Neural progenitor cell (in vitro differentiated cells): ENCODE results near the gene TASP1. TPM values are rescaled to one million over a fixed set of nuclear protein-coding genes. Genes with fewer than 3 reads are reported as not detected.

Source experiments
- DNase-seq: peaks from one replicate; pipeline ENCODE4 v3.0.0-alpha.2; 2016; ENCODE audit warnings: low spot score
- H2AFZ ChIP-seq: fragments of 200-600 bp; sonication (generic); replicated peaks from 2 replicates; pipeline ENCODE4 v1.6.1; 2016; ENCODE audit warnings: antibody characterized with exemption
- H3F3A ChIP-seq: fragments of 200-600 bp; sonication (generic); 2 replicates; pipeline ENCODE4 v1.6.1; 2016; ENCODE audit warnings: antibody characterized with exemption, low read depth
- H3K27ac ChIP-seq: fragments of 200-600 bp; sonication (generic); 2 replicates; pipeline ENCODE4 v1.5.1; 2016; ENCODE audit warnings: mild to moderate bottlenecking
- H3K27me3 ChIP-seq: fragments of 200-600 bp; sonication (generic); 2 replicates; pipeline ENCODE4 v1.6.1; 2016; ENCODE audit warnings: mild to moderate bottlenecking, moderate library complexity
- H3K36me3 ChIP-seq: fragments of 200-600 bp; sonication (generic); 2 replicates; pipeline ENCODE4 v1.5.1; 2016
- H3K4me1 ChIP-seq: fragments of 200-600 bp; sonication (generic); 2 replicates; pipeline ENCODE4 v1.6.1; 2016; ENCODE audit warnings: mixed run types
- H3K4me2 ChIP-seq: fragments of 200-600 bp; sonication (generic); 2 replicates; pipeline ENCODE4 v1.6.1; 2016
- H3K4me3 ChIP-seq: fragments of 200-600 bp; sonication (generic); 2 replicates; pipeline ENCODE4 v1.5.1; 2016
- H3K79me2 ChIP-seq: fragments of 200-600 bp; sonication (generic); 2 replicates; pipeline ENCODE4 v1.6.1; 2016; ENCODE audit warnings: low read depth
- H3K9ac ChIP-seq: fragments of 200-600 bp; sonication (generic); 2 replicates; pipeline ENCODE4 v1.6.1; 2016
- H3K9me3 ChIP-seq: fragments of 200-600 bp; sonication (generic); 2 replicates; pipeline ENCODE4 v1.5.1; 2016; ENCODE audit warnings: low read depth
- H4K20me1 ChIP-seq: fragments of 200-600 bp; sonication (generic); 2 replicates; pipeline ENCODE4 v1.6.1; 2016; ENCODE audit warnings: low read depth
- H3K27ac Mint-ChIP-seq: 3 replicates; pipeline ENCODE4 v1.8.0; 2021; ENCODE audit warnings: mixed read lengths
- H3K27me3 Mint-ChIP-seq: 2 replicates; pipeline ENCODE4 v1.8.0; 2022; ENCODE audit warnings: low read depth, mild to moderate bottlenecking, inconsistent platforms, moderate library complexity, mixed read lengths; ENCODE audit not compliant: insufficient read depth
- H3K36me3 Mint-ChIP-seq: 3 replicates; pipeline ENCODE4 v1.8.0; 2021; ENCODE audit warnings: mixed read lengths
- H3K4me1 Mint-ChIP-seq: 3 replicates; pipeline ENCODE4 v1.8.0; 2021; ENCODE audit warnings: mixed read lengths
- H3K4me3 Mint-ChIP-seq: 3 replicates; pipeline ENCODE4 v1.8.0; 2021; ENCODE audit warnings: mild to moderate bottlenecking, moderate library complexity, mixed read lengths
- H3K9me3 Mint-ChIP-seq: 3 replicates; pipeline ENCODE4 v1.8.0; 2020; ENCODE audit warnings: mixed read lengths
- EZH2 ChIP-seq: fragments of 200-600 bp; sonication (generic); IDR thresholded peaks from 2 replicates; pipeline ENCODE4 v1.6.1; 2017; ENCODE audit warnings: antibody characterized with exemption, mild to moderate bottlenecking, moderate library complexity
- EZH2phosphoT487 ChIP-seq: fragments of 200-600 bp; sonication (generic); IDR thresholded peaks from 2 replicates; pipeline ENCODE4 v1.6.1; 2017; ENCODE audit warnings: antibody characterized with exemption
- total RNA-seq: library from RNA; depleted of rRNA; stranded (reverse); fragments of >200 nt; gene quantifications from 2 replicates; pipeline ENCODE4 v1.2.3, GENCODE V29; 2015; ENCODE audit warnings: low replicate concordance
- TF ChIP-seq, protein P1 (sequence below): fragments of 200-600 bp; sonication (generic); IDR thresholded peaks from 2 replicates; pipeline ENCODE4 v1.5.1; 2017; ENCODE audit warnings: antibody characterized with exemption, mild to moderate bottlenecking

TASP1 gene
- total RNA-seq, 1 donor from 2014 or later: 9.6 TPM

DNA sequence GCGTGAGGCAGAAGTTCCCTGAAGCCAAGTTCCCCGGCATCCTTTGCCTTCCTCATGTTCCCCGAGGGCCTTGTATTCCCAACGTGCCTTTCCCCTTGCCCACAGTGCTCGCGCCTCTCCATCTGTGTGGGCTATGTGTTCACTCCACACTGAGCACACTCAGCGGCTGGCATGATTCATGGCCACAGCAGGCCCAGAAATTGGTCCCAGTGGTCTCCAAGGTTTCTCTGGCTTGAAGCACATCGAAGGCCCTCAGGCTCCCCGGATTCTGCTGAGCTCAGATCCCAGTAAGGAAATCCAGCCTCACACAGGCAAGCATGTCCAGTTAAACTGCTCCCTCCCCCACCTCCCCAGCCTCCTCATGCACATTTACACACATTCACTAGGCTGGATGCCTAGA is 294.1 kb downstream of the TASP1 start:
- Histone ChIP-seq H3K36me3 (no peaks in the 10 kb centered on the region), H3K79me2 (no peaks in the 10 kb centered on the region), H3K9ac (no peak overlapping the region), H3K9me3 (no peaks in the 10 kb centered on the region), H4K20me1 (no peaks in the 10 kb centered on the region), H3K4me3 (no peak overlapping the region), H3F3A (no peaks in the 10 kb centered on the region), H3K27ac (no peak overlapping the region), H3K4me1 (no peaks in the 10 kb centered on the region), H3K4me2 (no peak overlapping the region), H2AFZ (no peak overlapping the region), H3K27me3 (no peaks in the 10 kb centered on the region)
- no peaks in the 10 kb centered on the region for H3K4me1 Mint-ChIP-seq
- H3K4me3 Mint-ChIP-seq: no peak overlapping the region
- TF ChIP-seq, protein P1, sequence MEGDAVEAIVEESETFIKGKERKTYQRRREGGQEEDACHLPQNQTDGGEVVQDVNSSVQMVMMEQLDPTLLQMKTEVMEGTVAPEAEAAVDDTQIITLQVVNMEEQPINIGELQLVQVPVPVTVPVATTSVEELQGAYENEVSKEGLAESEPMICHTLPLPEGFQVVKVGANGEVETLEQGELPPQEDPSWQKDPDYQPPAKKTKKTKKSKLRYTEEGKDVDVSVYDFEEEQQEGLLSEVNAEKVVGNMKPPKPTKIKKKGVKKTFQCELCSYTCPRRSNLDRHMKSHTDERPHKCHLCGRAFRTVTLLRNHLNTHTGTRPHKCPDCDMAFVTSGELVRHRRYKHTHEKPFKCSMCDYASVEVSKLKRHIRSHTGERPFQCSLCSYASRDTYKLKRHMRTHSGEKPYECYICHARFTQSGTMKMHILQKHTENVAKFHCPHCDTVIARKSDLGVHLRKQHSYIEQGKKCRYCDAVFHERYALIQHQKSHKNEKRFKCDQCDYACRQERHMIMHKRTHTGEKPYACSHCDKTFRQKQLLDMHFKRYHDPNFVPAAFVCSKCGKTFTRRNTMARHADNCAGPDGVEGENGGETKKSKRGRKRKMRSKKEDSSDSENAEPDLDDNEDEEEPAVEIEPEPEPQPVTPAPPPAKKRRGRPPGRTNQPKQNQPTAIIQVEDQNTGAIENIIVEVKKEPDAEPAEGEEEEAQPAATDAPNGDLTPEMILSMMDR: no peak
- TF ChIP-seq EZH2phosphoT487 (no peak), EZH2 (no peak)
- H3K9me3 Mint-ChIP-seq: no peaks in the 10 kb centered on the region
- H3K27me3 Mint-ChIP-seq: peaks cover 2% of the 10 kb centered on the region
- DNase-seq: no peak
- no peak overlapping the region for H3K27ac Mint-ChIP-seq
- no peaks in the 10 kb centered on the region for H3K36me3 Mint-ChIP-seq

DNA sequence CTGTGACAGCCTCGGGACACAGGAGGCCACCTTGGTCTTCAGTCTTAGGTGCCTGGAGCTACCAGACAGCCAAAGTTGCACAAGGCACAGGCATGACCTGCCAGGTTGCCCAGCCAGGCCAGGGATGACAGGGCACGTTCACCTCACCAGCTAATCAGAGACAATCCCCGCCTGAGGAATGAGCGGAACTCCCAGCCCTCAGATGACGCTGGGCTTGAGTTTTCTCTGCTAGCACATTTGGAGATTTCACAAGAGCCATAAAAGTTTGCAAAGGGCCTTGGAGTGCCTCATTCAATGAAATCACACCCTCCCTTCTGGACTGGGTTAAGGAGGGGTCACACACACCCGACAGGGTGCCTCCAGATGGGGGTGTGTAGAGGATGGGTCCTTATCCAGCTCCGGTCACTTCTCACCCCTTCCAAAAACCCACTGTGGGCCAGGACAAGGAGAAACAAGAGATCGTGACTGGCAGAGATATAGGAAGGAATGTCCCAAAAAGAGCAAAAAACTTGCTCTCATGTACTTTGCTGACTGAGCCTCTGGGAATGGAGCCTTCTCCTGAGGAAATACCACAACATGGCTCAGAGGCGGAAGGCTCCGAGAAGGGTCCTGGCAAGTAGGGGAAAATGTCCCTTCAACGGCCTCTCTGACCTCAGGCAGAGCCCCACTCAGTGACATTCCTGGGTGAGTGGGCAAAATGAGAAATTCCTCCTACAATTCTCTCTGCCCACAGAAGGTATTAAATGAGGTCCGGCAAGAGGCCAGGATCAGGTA is 296.1 kb downstream of the TASP1 start:
- no peaks in the 10 kb centered on the region for H3K36me3 Mint-ChIP-seq
- TF ChIP-seq EZH2phosphoT487: no peak
- TF ChIP-seq EZH2: no peak
- TF ChIP-seq, protein P1: no peak
- no peaks in the 10 kb centered on the region for H3K9me3 ChIP-seq
- H3K27ac ChIP-seq: no peak overlapping the region
- no peak overlapping the region for H3K9ac ChIP-seq
- H3K27ac Mint-ChIP-seq: no peak overlapping the region
- H4K20me1 ChIP-seq: no peaks in the 10 kb centered on the region
- no peak overlapping the region for H3K4me2 ChIP-seq
- peaks cover 2% of the 10 kb centered on the region for H3K27me3 Mint-ChIP-seq
- H3K36me3 ChIP-seq: no peaks in the 10 kb centered on the region
- H3K9me3 Mint-ChIP-seq: no peaks in the 10 kb centered on the region
- no peaks in the 10 kb centered on the region for H3K79me2 ChIP-seq
- no peaks in the 10 kb centered on the region for H3K4me1 ChIP-seq
- H2AFZ ChIP-seq: no peak overlapping the region
- no peaks in the 10 kb centered on the region for H3F3A ChIP-seq
- no peaks in the 10 kb centered on the region for H3K4me1 Mint-ChIP-seq
- no peak overlapping the region for H3K4me3 Mint-ChIP-seq
- H3K4me3 ChIP-seq: no peak overlapping the region
- DNase-seq: no peak
- H3K27me3 ChIP-seq: no peaks in the 10 kb centered on the region

DNA sequence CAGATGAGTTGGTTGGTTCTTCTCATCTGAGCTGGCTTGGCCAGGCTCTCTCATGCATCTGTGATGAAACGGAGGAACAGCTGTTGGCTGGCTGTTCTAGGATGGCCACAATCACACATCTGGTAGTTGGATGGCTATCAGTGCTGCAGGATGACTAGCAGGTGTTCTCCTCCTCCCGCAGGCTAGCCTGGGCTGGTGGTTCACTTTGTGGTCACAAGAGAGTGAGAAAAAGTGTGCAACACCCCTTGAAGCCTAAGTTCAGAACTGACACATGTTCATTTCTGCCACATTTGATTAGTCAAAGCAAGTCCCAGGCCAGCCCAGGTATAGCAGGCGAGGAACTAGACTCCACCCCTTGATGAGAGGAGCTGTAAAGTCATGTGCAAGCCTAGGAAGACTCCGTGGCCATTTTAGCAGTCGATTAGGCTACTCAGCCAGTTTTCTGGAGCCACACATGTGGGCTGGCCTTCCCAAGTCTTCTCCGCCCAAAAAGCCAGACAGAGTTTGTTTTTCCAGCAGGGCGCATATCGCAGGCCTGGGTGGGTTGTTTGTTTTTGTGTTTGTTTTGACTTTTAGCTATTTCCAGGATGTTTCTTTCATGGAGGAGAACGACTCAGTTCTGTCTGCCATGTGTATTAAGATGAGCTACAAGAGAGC is 296.9 kb downstream of the TASP1 start:
- H3K9ac ChIP-seq: no peak overlapping the region
- H3K9me3 Mint-ChIP-seq: no peaks in the 10 kb centered on the region
- H2AFZ ChIP-seq: no peak overlapping the region
- no peak overlapping the region for H3K27ac Mint-ChIP-seq
- H3K4me1 ChIP-seq: no peaks in the 10 kb centered on the region
- H3K27ac ChIP-seq: no peak overlapping the region
- no peak overlapping the region for H3K4me3 ChIP-seq
- H3K36me3 Mint-ChIP-seq: no peaks in the 10 kb centered on the region
- no peak for DNase-seq
- TF ChIP-seq EZH2phosphoT487 (no peak), EZH2 (no peak)
- TF ChIP-seq, protein P1: no peak
- H3K36me3 ChIP-seq: no peaks in the 10 kb centered on the region
- no peak overlapping the region for H3K4me2 ChIP-seq
- H3K4me3 Mint-ChIP-seq: no peak overlapping the region
- H3F3A ChIP-seq: no peaks in the 10 kb centered on the region
- no peaks in the 10 kb centered on the region for H3K4me1 Mint-ChIP-seq
- H4K20me1 ChIP-seq: no peaks in the 10 kb centered on the region
- no peaks in the 10 kb centered on the region for H3K79me2 ChIP-seq
- H3K27me3 ChIP-seq: no peaks in the 10 kb centered on the region
- no peaks in the 10 kb centered on the region for H3K9me3 ChIP-seq
- H3K27me3 Mint-ChIP-seq: peaks cover 2% of the 10 kb centered on the region
